NCI-H146 (cell line): Measurements from ENCODE around the gene UGT1A10.

ENCODE experiments used
- DNase-seq: peaks from one replicate; lab custom pipeline; 2025; lab: John Stamatoyannopoulos, UW

UGT1A10 gene

DNA sequence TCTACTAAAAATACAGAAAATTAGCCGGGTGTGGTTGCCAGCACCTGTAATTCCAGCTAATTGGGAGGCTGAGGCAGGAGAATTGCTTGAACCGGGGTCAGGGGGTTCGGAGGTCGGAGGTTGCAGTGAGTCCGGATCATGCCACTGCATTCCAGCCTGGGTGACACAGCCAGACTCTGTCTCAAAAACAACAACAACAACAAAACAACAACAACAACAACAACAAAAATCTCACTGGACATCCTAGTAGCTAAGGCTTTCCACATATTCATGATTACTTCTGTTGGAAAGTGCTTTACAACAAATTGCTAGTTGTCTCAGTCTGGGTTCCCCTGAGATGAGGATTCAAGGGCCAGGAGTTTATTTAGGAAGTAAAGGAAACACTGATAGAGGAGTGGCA is 137.6 kb downstream of the UGT1A10 start:
- no peak for DNase-seq

DNA sequence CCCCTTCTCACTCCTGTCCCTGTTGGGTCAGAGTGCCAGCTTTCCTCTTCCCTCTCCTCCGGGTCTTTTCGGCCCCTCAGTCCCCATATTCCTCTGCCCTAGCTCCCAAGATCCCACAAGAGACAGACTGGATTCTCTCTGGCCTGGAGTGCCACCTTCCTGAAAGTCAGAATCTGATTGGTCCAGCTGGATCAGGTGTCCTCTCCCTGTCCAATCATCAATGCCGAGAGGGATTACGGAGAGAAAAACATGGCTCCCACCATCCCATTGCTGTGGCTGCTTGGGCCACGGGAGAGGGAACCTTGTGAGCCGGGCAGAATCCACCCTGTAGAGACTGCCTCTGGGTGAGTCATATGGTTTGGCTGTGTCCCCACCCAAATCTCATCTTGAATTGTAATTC is 139.2 kb downstream of the UGT1A10 start:
- DNase-seq = no peak

DNA sequence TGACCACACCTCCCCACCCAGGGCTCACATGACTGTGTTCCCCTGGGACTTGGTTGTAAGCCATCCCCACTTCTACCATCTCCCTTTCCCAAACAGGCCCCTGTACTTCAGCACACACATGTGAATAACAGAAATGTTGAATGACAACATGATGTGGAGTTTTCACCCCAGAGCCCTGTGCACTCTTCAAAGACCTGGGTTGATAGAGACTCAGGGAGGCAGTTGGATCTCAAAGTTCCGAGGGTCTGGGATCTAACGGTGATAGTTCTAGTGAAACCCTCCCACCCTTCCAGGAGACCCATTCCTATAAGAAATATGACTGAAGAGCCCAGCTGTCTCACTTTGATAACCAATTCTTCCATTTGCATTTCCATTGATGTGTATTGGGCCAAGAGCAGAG is 141.8 kb downstream of the UGT1A10 start, which contains the start of gene MROH2A:
TSS of gene MROH2A (plus strand) at position 301 of the 400 bp plus-strand sequence. CDS start 1,029 bp downstream, outside the sequence.
- DNase-seq = no peak

DNA sequence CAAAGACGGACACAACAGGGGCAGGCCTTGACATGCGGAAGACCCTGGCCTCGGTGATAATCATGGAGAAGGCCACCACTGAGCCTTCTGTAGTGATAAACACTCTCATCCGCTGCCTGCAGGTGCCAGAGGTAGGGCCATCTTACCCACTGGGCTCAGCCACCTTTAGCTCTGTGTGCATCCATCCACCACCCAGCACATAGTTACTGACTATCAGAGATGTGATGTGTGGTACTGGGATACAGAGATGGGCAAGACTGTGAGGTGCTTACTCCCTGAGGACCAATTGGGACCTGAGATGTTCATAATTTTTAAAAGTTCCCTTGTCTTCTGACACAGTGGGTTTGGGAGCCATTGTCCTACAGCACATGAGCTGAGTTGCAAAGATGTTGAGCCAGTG is 143.5 kb downstream of the UGT1A10 start:
- no peak for DNase-seq

DNA sequence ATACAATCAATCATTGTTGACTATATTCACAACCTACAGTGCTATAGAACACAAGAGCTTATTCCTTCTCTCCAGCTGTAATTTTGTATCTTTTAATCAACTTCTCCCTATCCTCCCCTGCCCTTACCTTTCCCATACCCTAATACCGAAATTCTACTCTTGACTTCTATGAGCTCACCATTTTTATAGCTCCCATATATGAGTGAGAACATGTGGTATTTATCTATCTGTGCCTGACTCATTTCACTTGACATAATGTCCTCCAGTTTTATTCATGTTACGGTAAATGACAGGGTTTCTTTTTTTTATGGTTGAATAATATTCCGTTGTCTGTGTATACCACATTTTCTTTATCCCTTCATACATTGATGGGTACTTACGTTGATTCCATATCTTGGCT is 144.5 kb downstream of the UGT1A10 start:
- no peak for DNase-seq

DNA sequence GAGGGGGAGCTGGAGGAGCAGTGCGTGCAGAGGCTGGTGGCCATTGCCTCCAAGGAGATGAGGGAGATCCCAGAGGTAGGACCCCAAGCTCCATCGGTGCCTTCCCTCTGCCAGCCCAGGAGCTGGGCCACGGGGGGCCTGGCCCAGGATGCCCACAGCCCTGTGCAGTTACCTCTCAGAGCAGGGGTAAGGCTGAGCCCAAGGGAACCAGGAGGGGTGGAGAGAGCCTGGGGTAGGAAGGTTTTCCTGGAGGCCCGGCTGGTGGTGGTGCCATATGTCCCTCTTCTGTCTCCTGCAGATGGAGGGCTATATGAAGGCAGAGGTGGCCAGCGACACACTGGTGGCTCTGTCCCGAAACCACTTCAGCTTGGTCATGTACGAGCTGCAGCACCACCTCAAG is 153.3 kb downstream of the UGT1A10 start:
- no peak for DNase-seq

DNA sequence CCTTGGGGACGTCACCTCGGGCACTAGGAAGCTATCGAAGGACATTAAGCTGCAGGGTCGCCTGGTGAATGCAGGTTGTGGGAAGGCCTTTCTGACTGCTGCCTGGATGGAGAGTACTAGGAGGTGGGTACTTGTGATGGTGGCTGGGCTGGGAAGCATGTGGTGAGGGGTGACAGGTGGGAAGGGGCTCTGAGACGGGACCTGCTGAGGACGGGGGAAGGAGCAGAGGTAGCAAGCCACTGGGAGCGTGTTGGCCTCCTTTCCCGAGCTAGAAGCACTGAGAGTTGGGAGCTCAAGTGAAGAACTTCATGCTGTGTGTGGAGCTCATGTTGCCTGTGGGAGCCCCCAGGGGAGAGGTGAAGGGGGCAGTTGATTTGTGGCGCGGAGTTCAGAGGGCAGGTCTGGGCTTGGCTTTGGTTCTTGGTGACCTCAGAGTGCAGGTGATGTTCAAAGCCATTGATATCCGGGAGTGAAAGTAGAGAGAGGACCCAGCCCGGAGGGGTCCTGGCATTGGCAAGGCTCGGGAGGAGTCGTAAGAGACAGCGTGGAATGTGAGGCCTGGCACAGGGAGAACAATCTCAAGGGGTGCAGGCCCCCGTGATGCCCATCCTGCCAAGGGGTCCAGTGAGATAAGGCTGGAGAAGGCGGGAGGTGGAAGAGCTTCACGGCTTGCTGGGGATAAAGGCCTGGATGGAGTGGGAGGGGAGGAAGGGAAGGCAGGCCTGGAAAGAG is 155.1 kb downstream of the UGT1A10 start:
- no peak for DNase-seq

DNA sequence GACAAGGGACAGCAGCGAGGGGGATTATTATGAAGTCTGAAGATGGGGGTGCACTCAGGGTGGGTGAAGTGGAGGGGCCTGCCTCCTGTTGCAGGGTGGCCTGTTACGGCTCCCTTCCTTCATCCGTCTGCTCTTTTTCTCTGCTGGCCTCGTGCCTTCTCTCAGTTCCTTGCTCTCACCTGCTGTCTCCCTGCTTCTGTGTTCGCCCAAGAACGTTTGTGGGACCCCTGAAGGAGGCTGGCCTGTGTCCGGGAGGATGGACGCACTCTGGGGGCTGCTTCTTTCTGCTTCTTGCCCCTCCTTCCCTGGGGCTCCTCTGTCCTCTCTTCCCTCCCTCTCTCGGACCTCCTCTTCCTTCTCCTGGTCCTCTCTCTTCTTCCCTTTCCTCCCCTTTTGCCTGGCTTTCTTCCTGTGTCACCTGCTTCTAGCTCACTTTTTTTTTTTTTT is 155.7 kb downstream of the UGT1A10 start:
- no peak for DNase-seq

DNA sequence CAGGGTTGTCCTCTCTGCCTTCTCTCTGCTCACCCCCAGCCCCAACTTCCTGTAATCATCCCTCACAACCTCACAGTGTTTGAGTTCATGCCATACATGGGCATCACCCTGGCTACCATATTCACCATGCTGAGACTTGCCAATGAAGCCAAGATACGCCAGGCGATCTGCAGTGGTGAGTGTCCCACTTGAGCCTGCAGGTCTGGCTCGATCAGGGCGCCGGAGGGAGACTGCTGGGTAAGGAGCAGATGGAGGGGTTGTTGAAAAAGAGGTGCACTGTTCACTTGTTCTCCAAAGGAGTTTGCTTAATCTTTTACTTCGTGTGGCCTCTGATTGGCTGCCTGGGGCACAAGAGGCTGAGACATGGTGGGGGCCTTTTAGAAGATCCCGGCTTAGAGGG is 156.5 kb downstream of the UGT1A10 start:
- no peak for DNase-seq

DNA sequence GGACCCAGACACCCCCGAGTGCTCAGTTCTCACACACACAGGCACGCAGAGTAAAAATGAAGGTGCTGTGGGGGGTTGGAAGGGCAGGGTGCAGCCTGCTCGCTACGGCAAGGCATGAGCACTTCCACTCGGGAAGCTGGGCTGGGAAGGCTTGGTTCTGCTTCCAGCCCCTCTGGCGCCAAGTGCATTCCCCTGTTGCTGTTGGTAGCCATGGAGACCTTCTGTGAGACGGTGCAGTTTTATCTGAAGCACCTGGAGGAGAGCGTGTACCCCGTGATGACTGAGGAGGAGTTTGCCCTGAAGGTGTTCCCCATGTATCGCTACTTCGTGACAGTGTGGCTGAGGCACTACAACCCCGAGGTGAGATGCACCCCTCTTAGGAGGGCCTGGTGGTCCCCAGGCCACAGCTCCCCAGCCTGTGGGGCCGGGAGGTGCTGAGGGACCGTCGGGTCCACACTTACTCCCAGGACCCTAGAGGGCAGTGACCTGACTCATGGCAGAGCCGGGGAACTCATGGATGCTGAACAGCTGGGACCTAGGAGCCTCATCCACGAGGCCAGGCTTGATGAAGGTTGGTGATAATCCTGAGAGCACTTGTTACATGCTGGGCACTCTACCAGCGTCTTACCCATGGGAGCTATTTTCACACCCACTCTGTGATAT is 157.3 kb downstream of the UGT1A10 start:
- DNase-seq = no peak

DNA sequence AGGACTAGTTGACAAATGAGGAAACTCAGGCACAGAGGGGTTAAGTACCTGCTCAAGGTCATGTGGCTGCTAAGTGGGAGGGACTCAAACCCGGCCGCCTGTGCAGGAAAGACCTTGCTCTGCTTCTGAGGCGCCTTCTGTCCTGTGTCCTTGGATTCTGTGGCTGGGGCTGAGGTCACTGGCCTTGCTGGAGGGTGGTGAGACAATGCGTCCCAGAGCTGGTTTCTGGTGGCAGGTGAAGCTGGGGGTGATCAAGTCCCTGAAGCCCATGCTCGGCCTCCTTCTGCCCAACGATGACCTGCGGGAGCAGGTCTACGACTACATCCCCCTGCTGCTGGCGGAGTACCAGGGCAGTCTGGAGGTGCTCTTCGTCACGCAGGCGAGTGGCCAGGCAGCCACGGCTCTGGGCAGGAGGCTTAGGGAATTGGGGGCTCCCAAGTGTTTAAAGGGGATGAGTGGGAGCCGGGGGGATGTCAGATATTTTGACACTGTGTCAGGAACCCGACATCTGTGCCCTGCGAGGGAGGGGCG is 157.9 kb downstream of the UGT1A10 start:
- no peak for DNase-seq

DNA sequence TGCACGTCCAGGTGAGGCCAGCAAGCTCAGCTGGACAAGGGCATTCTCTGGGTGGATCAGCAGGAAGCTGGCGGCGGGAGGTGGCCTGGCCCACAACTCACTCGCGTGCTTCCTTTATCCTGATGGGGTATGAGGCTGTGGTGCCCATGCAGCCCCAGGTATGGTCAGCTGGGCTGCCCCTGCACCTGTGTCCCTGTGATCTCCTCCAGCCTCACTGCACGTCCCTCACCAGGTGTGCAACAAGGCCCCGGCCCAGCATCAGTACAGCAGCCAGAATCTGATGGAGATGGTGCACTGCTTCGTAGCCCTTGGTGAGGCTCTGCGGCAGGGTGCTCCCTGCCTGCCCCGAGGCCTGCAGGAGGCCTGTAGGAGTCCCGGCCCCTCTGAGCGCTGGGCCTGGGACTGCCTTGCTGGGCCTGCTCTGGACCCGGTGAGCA is 159.5 kb downstream of the UGT1A10 start:
- no peak for DNase-seq

DNA sequence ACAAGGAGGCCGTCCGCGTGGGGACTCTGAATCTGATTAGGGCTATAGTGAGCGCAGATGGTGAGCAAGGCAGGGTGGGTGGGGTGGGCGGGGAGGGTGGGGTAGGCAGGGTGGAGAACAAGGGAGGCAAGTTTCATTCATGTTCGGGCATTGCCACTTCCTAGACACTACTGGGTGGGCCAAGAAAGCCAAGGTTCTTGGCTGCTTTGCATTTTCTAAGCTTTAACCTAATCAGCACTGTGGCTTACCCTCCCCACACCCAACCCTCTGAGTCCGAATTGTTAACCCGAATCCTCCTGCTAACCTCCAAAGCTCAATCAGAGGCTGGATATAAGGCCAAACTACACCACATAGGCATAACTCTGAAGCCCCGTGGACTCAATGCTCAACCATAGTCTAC is 160.0 kb downstream of the UGT1A10 start:
- DNase-seq = no peak

DNA sequence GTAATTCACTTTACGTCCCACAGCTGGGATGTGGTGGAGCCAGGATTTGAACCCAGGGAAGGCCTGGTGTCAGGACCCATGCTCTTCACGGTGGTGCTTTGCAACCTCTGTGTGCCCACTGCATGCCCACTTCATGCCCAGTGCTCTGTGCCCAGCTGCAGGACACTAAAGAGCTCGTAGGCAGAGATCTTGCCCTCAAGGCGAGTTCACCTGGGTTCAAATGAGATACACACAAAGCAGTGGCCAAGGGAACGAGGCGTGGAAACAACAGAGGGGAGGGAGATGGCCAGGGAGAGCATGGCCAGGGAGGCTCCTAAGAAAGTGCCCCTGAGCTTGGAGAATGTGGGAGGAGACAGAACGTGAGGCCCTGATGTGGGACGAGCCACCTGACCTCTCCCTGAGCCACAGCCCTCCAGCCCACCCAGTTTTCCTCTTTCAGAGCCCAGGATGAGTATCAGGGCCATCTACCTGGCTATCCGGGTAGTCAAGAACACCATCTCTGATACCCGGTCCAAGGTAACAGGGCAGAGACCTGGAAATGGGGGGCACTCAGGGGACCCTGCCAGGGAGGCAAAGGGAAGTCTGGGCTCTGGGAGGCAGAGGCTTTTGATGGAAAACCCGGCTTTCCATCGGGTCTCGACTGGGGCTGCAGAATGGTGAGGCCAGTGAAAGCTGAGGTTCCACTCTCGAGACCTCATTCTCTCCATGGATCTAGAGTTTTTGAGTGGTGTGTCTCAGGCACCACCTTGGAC is 162.3 kb downstream of the UGT1A10 start:
- no peak for DNase-seq

DNA sequence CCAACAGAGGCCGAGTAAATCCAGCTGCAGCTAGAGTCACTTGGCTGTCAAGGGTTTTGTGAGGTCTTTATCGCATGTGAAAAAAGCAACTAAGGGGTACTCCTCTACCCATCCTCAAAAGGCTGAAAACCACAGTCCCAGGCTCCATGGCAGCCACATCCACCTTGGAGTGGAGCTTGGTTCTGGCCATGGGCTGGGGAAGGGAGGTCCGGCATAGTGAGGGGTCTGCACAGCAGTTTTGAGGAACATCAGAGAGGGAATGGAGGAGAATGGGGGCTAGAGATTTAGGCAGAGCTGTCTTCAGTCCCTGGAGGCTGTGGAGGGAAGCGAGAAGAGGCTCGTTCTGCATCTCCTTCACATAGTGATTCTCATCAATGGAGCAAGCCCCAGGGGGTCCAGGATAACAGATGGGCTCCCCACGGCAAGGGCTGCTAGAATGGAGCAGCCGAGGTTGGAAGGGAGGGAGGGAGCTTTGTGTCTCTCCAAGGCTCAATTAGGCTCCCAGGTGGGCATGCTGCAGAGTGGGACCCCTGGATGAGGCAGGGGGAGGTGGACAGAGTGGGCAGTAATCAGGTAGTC is 162.9 kb downstream of the UGT1A10 start:
- DNase-seq = no peak

DNA sequence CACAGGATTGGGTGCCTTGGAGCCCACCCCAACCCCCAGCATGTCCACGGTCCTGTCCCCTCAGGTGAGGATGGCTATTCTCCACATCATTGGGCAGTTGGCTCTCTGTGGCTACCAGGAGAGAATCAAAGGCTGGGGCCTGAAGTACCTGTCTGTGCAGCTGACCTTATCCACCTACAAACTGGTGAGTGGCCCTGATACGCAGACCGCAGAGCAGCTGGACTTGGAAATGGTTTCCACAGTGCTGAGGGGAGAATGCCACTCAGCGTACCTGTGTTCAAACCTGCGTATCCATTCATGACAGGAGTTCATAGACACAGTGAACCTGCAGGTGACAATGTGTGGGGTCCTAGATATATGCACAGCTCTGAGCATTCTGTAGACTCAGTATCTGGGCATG is 163.5 kb downstream of the UGT1A10 start:
- DNase-seq = no peak

DNA sequence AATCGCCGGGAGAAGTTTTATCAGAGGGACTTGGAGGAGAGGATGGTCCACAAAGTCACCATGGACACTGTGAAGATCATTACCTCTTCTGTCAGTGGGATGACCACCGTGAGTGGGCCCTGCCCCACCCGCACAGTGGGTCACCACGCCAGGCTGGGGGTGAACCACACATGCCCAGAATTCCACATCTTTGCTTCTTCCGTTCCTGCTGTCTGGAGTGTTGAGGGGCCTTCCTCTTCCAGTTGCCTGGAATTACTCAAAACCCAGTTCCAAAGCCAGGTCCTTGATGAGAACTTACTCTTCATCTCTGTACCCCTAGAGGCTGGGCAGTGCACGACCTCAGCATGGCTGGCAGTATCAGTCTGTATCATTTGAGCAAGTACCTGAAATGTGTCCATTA is 164.0 kb downstream of the UGT1A10 start:
- DNase-seq = no peak

DNA sequence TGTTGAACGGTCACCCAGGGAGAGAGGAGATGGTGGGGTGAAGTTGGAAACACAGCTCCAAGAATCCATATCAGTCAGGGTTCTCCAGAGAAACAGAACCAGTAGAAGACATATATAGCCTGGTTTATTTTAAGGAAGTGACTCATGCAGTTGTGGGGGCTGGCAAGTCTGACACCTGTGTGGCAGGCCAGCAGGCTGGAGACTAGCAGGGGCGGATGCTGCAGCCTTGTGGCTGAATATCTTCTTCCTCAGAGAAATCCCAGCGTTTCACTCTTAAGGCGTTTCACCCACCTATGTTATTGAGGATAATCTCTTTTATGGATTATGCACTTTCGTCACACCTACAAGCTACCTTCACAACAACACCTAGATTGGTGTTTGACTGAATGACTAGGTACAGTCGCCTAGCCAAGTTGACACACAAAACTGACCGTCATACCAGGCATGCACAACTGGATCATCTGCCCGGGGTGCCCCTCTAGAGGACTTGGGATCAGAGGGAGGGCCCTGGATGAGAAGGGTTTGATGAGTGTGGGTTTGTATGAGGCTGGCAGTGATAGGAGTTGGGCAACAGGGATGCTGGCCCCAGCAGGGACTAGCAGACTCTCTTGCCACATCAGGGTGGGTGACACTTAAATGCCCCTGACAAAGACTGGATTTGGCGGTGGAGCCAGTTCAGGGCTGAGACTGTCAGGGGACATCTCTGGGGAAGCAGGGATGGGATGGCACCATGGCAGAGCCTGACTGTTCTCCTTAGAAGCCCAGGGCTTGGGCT is 165.3 kb downstream of the UGT1A10 start:
- no peak for DNase-seq

DNA sequence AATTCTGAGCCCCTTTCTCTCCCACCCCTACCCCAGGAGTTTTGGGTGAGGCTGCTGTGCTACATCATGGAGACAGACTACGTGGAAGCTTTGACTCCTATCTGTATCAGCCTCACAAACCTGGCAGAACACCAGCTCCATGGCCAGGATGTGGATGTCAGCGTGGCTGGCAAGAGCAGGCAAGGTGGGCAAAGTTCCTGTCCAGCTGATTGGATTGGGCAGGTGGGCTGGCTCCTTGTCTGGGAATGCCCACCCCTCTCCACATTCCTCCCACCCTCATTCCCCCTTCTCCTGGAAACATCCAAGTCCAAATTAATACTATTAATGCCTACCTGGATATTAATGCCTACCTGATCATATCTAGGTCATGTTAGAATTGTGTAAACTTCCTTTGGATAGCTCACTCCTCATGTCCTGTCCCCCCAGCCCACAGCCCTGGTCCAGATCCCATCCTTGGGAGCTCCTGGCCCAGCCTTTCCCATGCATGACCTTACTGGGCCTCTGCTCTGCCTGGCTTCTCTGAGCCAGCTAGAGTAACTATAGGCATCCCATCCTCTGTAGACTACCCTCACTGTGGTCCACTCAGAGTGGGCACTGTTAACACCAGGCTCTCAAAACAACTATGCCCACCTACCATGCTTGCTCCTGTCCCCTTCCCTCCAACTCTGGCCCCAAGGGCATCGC is 166.0 kb downstream of the UGT1A10 start:
- DNase-seq = no peak

DNA sequence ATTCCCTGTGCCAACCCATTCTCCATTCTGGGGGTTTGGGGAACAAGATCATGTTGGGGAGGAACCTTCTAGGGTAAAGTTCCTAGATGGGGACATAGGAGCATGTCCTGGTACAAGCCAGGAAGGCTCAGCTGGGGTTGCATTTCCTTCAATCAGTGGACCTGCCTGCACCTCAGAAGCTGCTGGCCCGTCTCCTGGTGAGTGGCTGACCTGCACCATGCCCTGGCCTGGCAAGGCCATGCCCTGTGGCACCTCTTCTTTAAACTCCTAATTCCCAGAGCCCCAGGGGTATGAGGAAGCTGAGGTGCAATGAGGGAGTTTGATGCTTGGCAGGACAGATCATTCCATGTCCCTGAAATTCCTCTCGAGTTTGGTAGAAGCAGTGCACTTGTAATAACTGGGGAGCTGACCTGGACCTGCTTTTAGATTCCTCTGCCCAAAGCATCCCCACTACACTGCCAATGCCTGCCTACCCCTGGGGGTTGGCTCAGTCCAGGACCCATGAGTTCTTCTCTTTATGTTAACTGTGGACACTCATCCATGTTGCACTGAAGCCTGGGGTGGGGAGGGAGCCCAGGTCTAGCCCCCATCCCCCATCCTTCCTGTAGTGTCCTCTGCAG is 167.2 kb downstream of the UGT1A10 start:
- DNase-seq = no peak
